ENCODE measurements around the gene ISG15.

DNA sequence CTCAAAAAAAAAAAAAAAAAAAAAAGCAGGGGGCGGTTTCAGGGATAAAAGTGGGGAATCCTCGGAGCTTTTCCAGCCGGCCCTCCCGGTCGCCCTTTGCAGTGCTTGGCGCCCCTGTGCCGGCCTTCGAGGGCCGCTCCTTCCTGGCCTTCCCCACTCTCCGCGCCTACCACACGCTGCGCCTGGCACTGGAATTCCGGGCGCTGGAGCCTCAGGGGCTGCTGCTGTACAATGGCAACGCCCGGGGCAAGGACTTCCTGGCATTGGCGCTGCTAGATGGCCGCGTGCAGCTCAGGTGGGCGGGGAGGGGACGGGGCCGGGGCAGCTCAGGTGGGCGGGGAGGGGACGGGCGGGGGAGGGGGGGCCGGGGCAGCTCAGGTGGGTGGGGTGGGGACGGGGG, 35.5 kb downstream of the ISG15 start:
- TF ChIP-seq, protein P1, sequence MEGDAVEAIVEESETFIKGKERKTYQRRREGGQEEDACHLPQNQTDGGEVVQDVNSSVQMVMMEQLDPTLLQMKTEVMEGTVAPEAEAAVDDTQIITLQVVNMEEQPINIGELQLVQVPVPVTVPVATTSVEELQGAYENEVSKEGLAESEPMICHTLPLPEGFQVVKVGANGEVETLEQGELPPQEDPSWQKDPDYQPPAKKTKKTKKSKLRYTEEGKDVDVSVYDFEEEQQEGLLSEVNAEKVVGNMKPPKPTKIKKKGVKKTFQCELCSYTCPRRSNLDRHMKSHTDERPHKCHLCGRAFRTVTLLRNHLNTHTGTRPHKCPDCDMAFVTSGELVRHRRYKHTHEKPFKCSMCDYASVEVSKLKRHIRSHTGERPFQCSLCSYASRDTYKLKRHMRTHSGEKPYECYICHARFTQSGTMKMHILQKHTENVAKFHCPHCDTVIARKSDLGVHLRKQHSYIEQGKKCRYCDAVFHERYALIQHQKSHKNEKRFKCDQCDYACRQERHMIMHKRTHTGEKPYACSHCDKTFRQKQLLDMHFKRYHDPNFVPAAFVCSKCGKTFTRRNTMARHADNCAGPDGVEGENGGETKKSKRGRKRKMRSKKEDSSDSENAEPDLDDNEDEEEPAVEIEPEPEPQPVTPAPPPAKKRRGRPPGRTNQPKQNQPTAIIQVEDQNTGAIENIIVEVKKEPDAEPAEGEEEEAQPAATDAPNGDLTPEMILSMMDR (IDR thresholded peaks at IDR 0.05), result no peak
- no peak for TF ChIP-seq POLR2A (IDR thresholded peaks at IDR 0.05)

Data from body of pancreas (tissue), 4 donors.